ENCODE results near the gene HNRNPU. TPM values are rescaled to one million over a fixed set of nuclear protein-coding genes. Genes with fewer than 3 reads are reported as not detected.

HNRNPU gene
- total and polyA plus RNA-seq, 2 of the 13 experiments (the other 11 are each of a cell fraction or from before 2014, with no cell fraction given) = 101 to 508 TPM

DNA sequence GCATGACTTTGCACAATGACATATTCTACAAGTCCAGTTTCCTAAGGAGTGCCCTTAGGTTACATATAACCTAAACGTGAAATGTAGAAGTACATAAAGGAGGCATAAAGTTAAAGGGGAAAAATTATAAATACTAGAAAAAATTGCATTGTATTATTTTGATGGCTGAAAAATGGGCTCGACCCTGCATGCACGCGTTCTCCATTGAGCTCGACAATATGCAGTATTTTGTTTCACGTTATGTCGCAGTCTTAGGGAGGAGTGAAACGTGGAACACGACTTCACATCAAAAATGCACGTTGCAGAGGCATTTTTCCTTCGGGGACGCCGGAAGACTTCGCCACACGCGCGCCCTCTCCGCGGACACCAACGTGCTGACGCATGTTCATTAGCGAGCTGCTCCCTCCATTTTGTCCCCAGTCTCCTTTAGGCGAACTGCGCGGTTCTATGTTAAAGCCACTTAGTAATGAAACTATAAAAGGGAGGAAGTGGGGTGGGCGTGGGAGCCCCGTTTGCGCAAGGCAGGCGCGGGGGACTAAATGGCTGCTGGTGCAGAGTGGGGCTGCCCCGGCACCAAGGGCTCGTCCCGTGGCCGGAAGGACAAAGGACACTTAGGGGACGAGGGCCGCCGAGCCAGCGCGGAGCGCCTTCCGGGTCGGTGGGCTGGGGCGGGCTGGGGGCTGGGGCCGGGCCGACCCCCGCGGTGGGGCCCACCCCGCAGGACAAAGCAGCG, 29.6 kb downstream of the HNRNPU start (continued):
- TF ChIP-seq NRL (CRISPR knock-in tag; IDR thresholded peaks at IDR 0.05; ENCODE audit: borderline replicate concordance) (peak; percentile 65; the same call in 1 of the 2 replicates), CEBPB (IDR thresholded peaks at IDR 0.05; ENCODE audit: borderline replicate concordance, low read depth, low read length) (peak; percentile 91), GFI1 (CRISPR knock-in tag; IDR thresholded peaks at IDR 0.05; ENCODE audit: borderline replicate concordance) (0 out of 2 replicates have a peak, but pooled peaks have one; percentile 24), ZBTB4 (CRISPR knock-in tag; IDR thresholded peaks at IDR 0.05; ENCODE audit: borderline replicate concordance) (peak; percentile 59; the same call in 1 of the 2 replicates), KLF15 (CRISPR knock-in tag; IDR thresholded peaks at IDR 0.05; ENCODE audit: borderline replicate concordance) (no peak), KLF12 (CRISPR knock-in tag; IDR thresholded peaks at IDR 0.05; ENCODE audit: borderline replicate concordance) (0 out of 2 replicates have a peak, but pooled peaks have one; percentile 55), JUN (CRISPR knock-in tag; IDR thresholded peaks at IDR 0.05) (0 out of 2 replicates have a peak, but pooled peaks have one; percentile 22), ZNF761 (CRISPR knock-in tag; conservative IDR thresholded peaks at IDR 0.05) (peak; percentile 63; the same call in 1 of the 2 replicates), ZNF672 (CRISPR knock-in tag; IDR thresholded peaks at IDR 0.05) (no peak), NCOR1 (IDR thresholded peaks at IDR 0.05; ENCODE audit: borderline replicate concordance, low read length) (peak; percentile 60), ZBTB38 (CRISPR knock-in tag; IDR thresholded peaks at IDR 0.05) (peak; percentile 82), FOXP1 (IDR thresholded peaks at IDR 0.05) (no peak), FOXP1 (CRISPR knock-in tag; IDR thresholded peaks at IDR 0.05) (peak; percentile 21; the same call in 1 of the 2 replicates), FOSL2 (CRISPR knock-in tag; IDR thresholded peaks at IDR 0.05) (no peak; the same call in 1 of the 2 replicates), GABPA (IDR thresholded peaks at IDR 0.05; ENCODE audit: low read depth, low read length) (peak; percentile 54), GABPA (CRISPR knock-in tag; IDR thresholded peaks at IDR 0.05; ENCODE audit: low read depth) (peak; percentile 83), ZBTB46 (CRISPR knock-in tag; IDR thresholded peaks at IDR 0.05; ENCODE audit: borderline replicate concordance) (no peak), ZNF230 (CRISPR knock-in tag; IDR thresholded peaks at IDR 0.05) (peak; percentile 38; the same call in 1 of the 2 replicates), ZNF552 (CRISPR knock-in tag; IDR thresholded peaks at IDR 0.05; ENCODE audit: borderline replicate concordance) (no peak)
- TF ChIP-seq, protein P1, sequence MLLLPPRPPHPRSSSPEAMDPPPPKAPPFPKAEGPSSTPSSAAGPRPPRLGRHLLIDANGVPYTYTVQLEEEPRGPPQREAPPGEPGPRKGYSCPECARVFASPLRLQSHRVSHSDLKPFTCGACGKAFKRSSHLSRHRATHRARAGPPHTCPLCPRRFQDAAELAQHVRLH (CRISPR knock-in tag; IDR thresholded peaks at IDR 0.05; ENCODE audit: borderline replicate concordance, low read depth) = no peak
- TF ChIP-seq, protein P2, sequence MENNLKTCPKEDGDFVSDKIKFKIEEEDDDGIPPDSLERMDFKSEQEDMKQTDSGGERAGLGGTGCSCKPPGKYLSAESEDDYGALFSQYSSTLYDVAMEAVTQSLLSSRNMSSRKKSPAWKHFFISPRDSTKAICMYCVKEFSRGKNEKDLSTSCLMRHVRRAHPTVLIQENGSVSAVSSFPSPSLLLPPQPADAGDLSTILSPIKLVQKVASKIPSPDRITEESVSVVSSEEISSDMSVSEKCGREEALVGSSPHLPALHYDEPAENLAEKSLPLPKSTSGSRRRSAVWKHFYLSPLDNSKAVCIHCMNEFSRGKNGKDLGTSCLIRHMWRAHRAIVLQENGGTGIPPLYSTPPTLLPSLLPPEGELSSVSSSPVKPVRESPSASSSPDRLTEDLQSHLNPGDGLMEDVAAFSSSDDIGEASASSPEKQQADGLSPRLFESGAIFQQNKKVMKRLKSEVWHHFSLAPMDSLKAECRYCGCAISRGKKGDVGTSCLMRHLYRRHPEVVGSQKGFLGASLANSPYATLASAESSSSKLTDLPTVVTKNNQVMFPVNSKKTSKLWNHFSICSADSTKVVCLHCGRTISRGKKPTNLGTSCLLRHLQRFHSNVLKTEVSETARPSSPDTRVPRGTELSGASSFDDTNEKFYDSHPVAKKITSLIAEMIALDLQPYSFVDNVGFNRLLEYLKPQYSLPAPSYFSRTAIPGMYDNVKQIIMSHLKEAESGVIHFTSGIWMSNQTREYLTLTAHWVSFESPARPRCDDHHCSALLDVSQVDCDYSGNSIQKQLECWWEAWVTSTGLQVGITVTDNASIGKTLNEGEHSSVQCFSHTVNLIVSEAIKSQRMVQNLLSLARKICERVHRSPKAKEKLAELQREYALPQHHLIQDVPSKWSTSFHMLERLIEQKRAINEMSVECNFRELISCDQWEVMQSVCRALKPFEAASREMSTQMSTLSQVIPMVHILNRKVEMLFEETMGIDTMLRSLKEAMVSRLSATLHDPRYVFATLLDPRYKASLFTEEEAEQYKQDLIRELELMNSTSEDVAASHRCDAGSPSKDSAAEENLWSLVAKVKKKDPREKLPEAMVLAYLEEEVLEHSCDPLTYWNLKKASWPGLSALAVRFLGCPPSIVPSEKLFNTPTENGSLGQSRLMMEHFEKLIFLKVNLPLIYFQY (CRISPR knock-in tag; IDR thresholded peaks at IDR 0.05; ENCODE audit: borderline replicate concordance) = peak; percentile 87; the same call in 1 of the 2 replicates

Measured in HepG2 (cell line).